ENCODE results near the gene CHL1.
"Not testable (repeated sequence)": the region's sequence is repeated elsewhere in the genome, so short reads cannot be mapped to it uniquely, and the experiment has no call there.

The CHL1 gene

GRCh38 chr3:339351-339750, 142.8 kb downstream of the CHL1 start:
- DNase-seq, result no peak

- DNase-seq, result no peak
These were observed 145.4 kb downstream of the CHL1 start for GRCh38 chr3:341998-342397.

- no peak for DNase-seq
These were observed 149.6 kb downstream of the CHL1 start for GRCh38 chr3:346186-346585.

DNA sequence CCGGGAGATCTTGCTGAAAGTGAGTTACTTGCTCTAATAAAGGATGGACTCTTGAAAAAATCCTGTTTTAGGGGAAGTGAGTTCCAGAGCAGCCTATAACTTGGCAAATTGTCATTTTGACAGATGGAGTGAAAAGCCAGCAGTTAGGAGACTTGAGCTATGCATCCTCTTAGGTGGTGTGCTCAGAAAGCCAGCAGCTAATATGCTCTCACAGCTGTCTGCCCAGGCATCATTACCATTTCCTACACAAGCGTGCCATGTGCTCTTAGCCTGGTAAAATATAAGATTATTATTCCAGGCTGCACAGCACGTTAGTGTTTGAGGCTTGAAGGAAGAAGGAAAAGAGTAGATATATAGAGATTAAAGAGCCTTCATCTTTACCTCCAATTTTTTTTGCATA, 151.0 kb downstream of the CHL1 start:
- no peak for DNase-seq

DNA sequence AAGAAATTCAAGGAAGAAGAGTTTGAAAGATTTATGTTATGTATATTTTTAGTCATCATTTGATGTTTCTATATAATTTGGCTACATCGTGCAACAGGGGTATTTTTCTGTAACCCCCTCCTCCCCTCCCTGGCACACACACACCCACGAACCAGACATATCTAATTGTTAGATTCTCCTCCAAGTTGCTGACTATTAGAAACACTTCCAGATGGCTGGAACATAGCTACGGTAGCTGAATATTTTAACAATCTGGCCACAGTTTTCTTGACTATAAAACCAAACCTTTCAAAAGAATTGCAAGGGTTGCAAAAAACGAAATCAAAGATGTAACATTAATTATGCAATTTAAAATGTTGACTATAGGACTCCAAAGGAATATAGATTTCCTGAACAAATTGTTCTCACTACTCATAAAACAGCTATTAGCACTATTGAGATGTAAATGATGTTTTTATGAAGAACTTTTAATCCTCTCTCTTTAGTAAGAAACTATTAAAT, 154.4 kb downstream of the CHL1 start:
- DNase-seq, result no peak

GRCh38 chr3:352599-352998, 156.0 kb downstream of the CHL1 start:
- no peak for DNase-seq

DNA sequence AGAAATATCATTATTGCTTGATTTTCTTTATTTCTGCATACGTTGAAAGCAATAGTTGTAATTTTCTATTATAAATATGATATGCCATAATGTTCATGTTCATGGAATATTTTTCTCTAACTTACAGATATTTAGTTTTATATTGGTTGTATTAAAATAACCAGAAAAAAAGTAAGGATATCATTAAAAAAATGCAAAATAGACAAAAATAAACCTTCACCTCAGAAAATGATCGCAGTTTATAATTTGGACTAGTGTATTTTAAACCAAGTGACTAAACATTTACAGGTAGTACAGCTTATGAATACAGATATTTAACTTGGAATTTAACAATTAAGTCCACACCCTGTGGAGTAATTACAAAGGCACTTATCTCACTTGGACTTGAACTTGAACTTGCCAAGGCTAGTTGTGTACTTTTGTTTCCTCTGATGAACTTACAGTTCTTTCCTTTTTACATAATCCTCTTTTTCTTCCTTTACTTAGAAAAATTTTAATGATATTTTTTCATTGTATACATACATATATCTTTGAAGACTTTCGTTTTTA, 156.7 kb downstream of the CHL1 start:
- DNase-seq, result no peak

DNA sequence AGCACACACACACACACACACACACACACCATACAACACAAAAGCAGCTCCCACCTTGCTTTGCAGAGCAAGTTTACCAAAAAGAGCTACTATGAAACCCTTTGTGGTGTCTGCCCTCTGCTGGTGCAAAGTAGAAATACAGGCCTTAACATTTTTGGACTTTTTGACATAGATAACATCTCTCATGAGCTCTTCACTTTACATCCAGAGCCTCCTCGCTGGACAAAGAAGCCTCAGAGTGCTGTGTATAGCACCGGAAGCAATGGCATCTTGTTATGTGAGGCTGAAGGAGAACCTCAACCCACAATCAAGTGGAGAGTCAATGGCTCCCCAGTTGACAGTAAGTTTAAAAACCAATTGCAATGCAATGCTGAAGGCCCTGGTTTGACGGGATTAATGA, 157.9 kb downstream of the CHL1 start:
- DNase-seq, result peak in 5 of 14 donors; percentile 5 to 26 (median 12)

DNA sequence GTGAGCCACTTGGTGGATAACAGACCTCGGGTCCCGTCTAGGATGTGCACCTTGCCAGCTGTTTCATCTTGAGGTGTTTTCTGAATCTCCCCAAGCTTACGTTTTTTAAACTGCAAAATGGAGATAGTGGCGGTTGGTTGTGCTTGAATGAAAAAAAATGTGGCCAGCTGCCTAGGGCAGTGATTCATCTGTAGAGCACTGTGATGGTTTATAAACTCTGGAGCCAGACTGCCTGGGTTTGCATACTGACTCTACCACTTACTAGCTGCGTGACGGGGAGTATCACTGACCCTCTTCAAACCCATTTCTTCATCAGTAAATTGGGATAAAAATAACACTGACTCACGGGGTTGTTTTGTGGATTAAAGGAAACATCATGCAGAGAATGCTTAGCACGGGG, 159.1 kb downstream of the CHL1 start:
- DNase-seq, result peak in 1 of 14 donors; percentile 13

DNA sequence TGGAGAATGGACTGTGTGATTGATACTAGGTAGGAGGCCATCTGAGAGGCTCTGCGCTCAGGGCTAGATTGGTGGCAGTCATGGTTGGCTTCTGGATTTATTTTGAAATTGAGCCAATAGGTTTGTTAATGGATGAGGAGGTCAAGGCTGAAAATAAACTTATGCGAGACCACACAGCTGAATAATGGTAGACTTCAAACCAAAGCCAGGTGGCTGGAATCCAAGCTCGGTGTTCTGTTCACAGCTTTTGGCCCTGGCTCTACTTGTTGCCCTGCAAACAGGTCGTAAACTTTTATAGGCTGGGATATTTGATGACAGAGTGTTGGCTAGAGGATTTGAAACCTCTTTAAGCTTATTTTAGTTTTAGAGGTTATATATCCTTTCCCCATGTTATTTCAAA, 160.4 kb downstream of the CHL1 start:
- peak in 1 of 14 donors; percentile 32 for DNase-seq

DNA sequence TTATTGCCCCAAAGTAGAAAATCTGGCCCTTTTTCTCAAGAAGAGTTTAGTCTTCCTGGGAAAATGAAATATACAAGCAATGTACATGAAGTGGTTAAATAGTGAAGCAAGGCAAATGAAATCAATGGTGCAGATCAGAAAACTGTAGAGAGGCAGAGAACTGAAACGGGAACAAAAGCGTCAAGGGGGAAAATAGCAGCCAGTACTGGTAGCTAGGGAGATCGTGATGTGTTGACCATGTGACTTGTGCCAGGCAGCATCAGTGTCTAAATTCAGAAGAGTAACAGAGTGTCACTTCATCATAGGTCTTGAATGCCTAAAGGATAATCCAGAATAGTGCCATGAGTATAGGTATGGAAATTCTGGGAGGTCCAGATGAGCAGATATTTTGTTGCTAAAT, 163.1 kb downstream of the CHL1 start:
- no peak for DNase-seq

GRCh38 chr3:362681-363338, 166.2 kb downstream of the CHL1 start:
- DNase-seq, result no peak

DNA sequence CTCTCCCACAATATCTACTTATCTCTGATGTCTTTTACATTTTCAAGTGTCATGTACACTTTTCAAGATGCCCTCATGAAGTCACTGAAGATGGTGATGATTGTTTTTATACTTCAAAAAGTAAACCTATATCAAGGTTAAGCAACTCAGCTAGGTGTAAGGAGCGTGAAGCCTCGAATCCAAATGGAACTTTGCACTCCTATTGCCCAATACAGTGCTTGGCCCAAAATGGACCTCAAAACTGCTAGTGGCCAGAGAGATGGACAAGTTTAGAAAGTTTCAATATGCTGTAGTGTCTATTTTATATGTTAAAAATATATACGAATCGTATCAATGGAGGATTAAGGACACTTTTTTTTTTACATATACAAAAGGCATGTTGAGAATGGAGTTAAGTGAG, 167.7 kb downstream of the CHL1 start:
- no peak for DNase-seq

GRCh38 chr3:365268-365667, 168.7 kb downstream of the CHL1 start:
- no peak for DNase-seq

DNA sequence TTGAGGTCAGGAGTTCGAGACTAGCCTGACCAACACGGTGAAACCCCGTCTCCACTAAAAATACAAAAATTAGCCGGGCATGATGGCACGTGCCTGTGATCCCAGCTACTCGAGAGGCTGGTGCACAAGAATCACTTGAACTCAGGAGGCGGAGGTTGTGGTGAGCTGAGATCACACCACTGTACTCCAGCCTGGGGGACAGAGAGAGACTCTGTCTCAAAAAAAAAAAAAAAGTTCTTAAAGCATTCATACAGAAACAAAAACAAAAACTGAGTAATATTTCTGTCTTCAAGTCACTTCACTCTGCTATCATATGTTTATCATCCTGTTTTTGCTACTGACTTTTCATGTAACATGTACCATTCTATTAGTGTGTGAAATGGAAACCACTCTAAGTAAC, 169.7 kb downstream of the CHL1 start:
- DNase-seq, result not testable (repeated sequence)

DNA sequence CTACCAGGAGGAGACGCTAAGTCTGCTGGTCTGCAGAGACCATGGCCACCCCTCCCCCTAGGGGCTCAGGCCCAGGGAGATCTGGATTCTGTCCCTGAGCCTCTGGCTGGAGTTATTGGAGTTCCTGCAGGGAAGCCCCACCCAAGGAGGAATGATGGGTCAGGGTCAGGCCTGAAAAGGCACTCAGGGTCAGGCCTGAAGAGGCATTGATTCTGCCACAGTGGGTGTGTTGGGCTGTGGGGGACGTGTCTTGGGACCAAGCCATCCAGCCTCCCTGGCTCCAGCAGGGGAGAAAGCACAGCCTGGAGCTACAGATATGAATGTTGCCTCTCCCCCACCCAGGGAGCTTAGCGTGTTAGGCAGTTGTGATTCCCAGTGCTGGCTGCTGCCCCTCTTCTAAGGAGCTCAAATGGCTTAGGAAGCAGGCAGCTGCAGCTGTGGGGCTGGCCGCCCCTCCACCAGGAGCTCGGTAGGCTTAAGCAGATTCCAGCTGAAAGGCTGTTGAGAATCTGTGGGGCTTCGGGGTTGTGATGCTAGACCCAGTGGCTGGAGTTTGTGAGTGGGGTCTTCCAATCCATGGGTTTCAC, 176.7 kb downstream of the CHL1 start:
- no peak for DNase-seq

GRCh38 chr3:374459-374858, 177.9 kb downstream of the CHL1 start:
- no peak for DNase-seq

- DNase-seq, result peak in 1 of 14 donors; percentile 3
These were observed 180.6 kb downstream of the CHL1 start for GRCh38 chr3:377158-377561.

GRCh38 chr3:380801-381200, 184.2 kb downstream of the CHL1 start:
- DNase-seq, result no peak

DNA sequence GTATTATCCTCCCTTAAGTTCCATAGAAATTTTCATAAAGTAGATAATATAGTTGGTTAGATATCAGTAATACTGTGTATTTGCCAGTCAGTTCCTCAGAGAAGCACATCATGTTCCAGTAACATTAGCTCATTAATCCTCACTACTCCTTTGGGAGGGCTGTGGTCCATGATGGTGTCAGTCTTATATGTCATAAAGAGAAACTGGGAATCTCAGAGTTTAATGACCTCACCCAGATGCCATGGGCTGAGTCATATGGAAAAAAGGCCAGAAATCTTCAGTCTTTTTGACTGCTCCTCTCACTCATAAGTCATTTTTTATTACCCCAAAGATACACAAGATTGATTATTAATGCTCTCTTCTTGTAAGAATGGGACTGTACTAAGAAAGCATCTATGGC, 188.6 kb downstream of the CHL1 start:
- no peak for DNase-seq

DNA sequence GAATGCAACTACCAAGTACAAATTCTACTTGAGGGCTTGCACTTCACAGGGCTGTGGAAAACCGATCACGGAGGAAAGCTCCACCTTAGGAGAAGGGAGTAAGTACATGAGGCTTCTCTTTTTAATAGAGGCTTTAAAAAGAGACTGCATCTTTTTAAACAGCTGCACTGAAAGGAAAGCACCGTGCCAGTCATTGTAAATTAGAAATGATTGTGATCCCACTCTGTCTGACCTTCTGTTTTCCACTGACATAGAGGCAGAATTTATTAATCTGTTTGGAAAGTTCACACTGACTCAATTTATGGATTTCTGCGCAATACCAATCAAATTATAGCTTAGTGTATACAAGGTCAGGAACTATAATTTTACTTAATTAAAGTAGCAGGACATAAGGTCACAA, 198.2 kb downstream of the CHL1 start:
- DNase-seq, result no peak

DNA sequence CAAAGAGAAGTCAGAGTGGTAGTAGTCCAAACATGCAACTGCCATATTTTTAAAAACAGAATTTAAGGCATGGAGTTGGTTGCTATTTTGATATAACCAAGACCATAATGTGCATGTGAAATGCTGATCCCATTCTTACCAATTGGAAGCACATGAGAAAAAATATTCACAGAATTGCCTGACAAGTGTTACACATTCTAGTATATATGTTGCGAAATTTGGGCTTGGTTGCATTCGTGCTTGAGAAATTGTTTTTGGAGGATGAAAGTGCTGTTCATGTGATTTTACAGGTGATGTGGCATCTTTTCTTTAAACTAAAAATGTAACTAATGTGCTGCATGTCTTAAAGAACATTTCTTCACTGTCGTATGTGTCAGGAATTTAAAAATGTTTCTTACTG, 199.7 kb downstream of the CHL1 start:
- DNase-seq, result no peak

GRCh38 chr3:399647-400046, 203.1 kb downstream of the CHL1 start:
- no peak for DNase-seq

GRCh38 chr3:403826-404225, 207.3 kb downstream of the CHL1 start:
- no peak for DNase-seq

Measured in C1 segment of cervical spinal cord (tissue), 14 donors.